ENCODE measurements around the gene SMIM33.

Gene SMIM33

GRCh38 chr5:139470821-139471300 lies at the start of gene SMIM33:
SMIM33 (plus strand) TSS chr5:139471004; CDS start chr5:139471122, 118 bp downstream.
- DNase-seq (ENCODE audit: low read depth): no peak
- no peak within 1 kb of the TSS for H3K4me3 ChIP-seq (ENCODE audit: low read depth, low read length)
- no peak for TF ChIP-seq CTCF (IDR thresholded peaks at IDR 0.05; ENCODE audit: low read depth, low read length, missing control alignments)

- no peak overlapping the region for H3K4me3 ChIP-seq (ENCODE audit: low read depth, low read length)
- no peak for DNase-seq (ENCODE audit: low read depth)
- TF ChIP-seq CTCF (IDR thresholded peaks at IDR 0.05; ENCODE audit: low read depth, low read length, missing control alignments): peak; percentile 81
Measured at GRCh38 chr5:139422307-139422893, 48.4 kb upstream of the SMIM33 start.

DNA sequence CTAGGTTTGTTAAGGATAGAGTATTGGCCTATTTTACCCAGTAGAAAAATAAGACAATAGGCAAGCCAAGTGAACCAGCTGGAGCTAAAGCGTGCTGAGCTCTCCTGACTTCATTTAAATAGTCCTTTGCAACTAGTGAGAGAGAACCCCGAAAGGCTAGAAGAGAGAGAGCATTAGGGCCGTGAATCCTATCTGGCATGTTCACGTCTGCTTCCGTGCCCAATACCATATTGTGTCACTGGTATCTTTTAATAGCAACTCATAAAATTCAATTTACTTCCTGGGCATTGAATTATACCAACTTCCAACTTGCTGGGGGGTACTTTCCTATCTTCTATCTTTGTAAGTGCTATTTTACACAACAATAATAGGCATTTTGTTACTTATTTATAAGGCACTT lies 45.3 kb upstream of the SMIM33 start:
- no peak for DNase-seq (ENCODE audit: low read depth)
- H3K4me3 ChIP-seq (ENCODE audit: low read depth, low read length): no peak overlapping the region
- no peak for TF ChIP-seq CTCF (IDR thresholded peaks at IDR 0.05; ENCODE audit: low read depth, low read length, missing control alignments)

GRCh38 chr5:139426203-139426885 lies 44.5 kb upstream of the SMIM33 start:
- no peak overlapping the region for H3K4me3 ChIP-seq (ENCODE audit: low read depth, low read length)
- no peak for TF ChIP-seq CTCF (IDR thresholded peaks at IDR 0.05; ENCODE audit: low read depth, low read length, missing control alignments)
- DNase-seq (ENCODE audit: low read depth): no peak

- no peak overlapping the region for H3K4me3 ChIP-seq (ENCODE audit: low read depth, low read length)
- no peak for DNase-seq (ENCODE audit: low read depth)
- TF ChIP-seq CTCF (IDR thresholded peaks at IDR 0.05; ENCODE audit: low read depth, low read length, missing control alignments): no peak
Measured at GRCh38 chr5:139430015-139430414, 40.8 kb upstream of the SMIM33 start.

- no peak overlapping the region for H3K4me3 ChIP-seq (ENCODE audit: low read depth, low read length)
- no peak for DNase-seq (ENCODE audit: low read depth)
- TF ChIP-seq CTCF (IDR thresholded peaks at IDR 0.05; ENCODE audit: low read depth, low read length, missing control alignments): no peak
Measured at GRCh38 chr5:139431706-139432105, 39.1 kb upstream of the SMIM33 start.

- no peak for TF ChIP-seq CTCF (IDR thresholded peaks at IDR 0.05; ENCODE audit: low read depth, low read length, missing control alignments)
- no peak for DNase-seq (ENCODE audit: low read depth)
- no peak overlapping the region for H3K4me3 ChIP-seq (ENCODE audit: low read depth, low read length)
Measured at GRCh38 chr5:139435676-139436075, 35.1 kb upstream of the SMIM33 start.

Measured in GM12864 (cell line).